ENCODE measurements around the gene XYLT1. TPM values are rescaled to one million over a fixed set of nuclear protein-coding genes. Genes with fewer than 3 reads are reported as not detected.

The XYLT1 gene
- total RNA-seq, 1 donor from 2014 or later = 17.0 TPM

DNA sequence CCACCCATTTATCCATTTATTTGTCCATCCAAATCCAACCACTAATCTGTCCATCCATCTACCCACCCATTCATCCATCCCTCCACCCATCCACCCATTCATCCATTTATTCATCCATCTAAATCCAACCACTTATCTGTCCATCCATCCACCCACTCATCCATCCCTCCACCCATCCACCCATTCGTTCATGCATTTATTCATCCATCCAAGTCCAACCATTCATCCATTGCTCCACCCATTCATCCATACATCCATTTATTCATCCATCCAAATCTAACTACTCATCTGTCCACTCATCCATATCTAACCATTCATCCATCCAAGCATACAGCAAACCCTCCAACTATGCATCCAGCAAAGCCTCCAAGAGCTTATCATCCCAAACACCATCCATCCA is 267.3 kb downstream of the XYLT1 start:
- DNase-seq (ENCODE audit: low spot score) = no peak

DNA sequence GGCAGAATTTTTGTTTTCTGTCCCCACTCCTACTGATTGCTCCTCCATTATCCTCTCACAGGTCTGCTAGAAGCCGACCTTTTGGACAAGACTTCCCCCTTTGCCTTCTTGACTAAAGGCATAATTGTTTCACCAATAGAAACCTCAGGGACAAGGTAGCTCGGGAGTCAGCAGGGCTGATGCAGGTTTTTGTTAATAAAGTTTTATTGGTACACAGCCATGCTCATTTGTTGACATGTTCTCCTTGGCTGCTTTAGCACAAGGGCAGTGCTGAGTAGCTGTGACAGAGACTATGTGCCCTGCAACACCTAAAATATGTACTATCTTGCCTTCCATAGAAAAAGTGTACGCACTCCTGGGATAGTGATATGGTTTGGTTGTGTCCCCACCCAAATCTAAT is 271.6 kb downstream of the XYLT1 start:
- DNase-seq (ENCODE audit: low spot score) = no peak

DNA sequence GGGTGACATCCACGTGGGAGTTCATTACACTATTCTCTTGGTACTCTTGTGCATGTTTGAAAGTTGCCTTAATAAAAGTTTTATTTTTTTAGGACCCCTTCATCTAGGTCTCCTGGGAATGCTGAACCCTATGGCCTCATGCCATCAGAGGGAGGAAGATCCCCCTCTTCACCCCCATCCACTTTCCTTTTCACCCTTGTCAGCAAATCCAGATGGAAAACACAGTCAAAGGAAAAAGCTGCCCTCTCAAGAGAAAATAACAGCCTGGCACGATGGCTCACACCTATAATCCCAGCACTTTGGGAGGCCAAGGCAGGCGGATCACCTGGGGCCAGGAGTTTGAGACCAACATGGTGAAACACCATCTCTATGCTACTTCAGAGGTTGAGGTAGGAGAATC is 274.2 kb downstream of the XYLT1 start:
- no peak for DNase-seq (ENCODE audit: low spot score)

DNA sequence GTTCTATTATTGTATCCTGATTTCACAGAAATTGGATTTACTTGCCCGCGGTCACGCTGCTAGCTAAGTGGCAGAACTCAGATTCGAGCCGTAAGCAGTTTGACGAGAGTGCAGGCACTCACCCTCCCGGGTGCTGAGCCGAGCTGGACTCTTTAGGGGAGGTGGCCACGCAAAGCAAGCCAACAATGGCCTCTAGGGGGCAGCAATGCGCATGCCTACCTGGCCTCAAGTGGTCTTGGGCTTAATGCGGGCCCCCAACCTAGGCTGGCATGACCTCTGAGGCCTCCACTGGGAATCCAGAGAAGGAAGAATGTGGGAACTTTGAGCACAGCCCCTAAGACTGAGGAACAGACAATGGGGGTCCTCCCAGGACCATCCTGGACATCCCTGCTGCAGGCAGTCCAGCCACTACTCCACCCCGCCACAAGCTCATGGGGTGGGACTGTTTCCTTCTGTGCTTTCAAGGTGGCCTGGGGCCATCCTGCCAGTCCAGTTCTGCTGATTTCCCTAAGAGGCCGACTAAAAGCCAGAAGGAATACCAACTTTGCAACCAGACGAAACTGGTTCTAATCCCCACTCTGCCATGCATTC is 276.5 kb downstream of the XYLT1 start:
- no peak for DNase-seq (ENCODE audit: low spot score)

DNA sequence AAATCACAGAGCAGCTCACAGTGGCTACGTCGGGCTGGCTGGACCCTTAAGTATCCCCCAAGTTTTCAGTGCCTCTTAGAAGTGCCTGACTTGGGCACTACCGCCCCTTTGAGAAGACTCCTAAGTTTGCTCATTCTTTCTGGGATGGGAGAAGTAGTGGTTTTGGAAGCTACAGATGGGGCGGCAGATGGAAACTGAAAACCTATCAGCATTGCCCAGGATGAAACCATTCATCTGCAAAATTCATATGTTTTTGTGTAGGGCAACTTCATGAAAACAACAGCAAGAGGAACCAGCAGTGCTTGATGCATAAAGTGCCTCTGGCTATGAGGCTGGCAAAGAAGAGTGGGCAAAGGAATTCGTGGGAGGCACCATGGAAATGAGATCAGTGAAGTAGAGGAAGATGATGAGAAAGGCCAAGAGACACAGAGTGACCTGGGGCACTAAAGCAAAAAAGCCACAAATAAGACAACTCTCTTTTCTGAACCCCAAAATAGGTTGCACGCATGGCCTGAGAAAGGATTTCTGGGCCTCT is 277.1 kb downstream of the XYLT1 start:
- no peak for DNase-seq (ENCODE audit: low spot score)

DNA sequence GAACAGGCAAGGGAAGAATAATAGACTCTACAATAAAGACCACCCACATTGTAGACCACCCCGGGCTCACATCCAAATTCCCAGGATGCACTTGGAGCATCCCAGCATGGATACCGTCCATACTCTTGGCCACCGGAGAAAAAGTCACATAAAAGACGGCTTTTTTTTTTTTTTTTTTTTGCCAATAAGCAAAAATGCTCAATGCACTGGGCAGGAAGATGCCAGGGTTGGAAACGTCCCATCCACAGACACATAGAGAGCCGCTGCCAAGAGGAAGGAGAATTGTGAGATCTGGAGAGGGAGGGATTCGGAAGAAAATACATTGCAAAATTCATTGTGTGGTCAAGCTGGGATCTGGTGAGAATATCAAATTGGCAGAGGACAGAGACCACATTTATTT is 286.7 kb downstream of the XYLT1 start:
- DNase-seq (ENCODE audit: low spot score) = no peak

DNA sequence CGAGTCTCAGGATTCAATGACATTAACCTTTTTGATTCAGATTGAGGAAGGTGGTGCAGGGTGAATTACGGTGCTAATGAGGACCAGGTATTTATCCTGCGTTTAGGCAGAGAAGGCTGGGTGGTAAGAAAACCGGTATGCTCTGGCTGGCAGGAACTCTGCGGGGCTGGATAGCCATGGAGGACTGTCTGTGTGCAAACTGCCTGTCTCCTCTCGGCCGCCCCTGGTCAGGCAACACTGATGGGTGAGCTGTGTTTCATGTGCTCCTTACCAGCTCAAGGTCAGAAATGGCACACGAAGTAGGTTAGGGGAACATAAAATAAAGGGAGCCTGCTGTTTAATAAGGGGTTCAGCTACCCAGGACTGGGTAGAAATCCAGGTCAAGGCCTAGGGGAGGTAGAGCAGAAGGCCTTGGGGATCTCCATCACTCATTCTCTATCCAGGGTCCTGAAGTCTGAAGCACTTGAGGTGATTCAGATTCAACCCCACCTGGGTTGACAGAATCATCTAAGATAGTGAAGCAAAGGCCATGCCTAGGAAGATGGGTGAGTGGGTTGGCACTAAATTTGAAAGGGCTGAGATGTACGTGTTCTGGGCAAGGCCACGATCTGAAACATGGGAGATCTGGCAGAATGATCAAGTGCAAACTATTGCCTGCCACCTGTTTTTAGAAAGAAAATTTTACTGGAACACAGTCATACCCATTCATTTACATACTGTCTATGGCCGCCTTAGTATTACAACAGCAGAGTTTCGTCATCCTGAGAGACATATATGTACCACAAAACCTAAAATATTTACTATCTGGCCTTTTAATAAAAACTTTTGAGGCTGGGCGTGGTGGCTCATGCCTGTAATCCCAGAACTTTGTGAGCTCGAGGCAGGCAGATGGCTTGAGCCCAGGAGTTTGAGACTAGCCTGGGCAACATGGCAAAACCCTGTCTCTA is 292.5 kb downstream of the XYLT1 start:
- no peak for DNase-seq (ENCODE audit: low spot score)

DNA sequence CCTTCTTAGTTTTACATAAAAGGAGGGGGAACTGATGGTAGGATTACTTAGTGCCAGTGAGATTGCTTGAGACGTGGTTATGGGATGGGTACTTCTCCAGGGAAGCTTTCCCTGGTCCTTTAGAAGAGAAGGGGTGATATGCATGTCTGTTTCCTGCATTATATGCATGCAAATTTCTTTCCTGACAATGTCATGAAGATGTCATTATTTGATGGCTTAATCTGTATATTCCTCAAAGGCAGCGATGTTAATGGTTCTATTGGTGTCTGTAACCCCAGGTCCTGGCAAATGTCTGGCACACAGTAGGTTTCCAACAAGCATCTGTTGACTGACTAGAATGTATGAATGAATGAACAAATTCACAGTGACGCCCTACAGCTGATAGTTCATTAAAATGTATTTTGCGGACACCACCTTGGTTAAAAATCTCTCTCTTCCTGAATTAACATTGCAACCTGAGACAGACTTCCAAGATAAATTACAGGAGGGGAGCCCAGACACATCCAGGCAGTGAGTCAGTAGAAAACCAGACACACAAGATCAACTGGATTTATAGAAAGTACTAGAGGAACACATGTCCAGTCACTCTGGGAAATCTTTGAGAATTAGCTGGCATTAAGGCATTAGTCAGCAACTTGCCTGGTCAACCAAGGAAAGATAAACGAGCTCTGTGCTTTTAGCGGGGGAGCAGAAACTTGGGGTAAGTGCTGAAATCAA is 293.4 kb downstream of the XYLT1 start:
- no peak for DNase-seq (ENCODE audit: low spot score)

DNA sequence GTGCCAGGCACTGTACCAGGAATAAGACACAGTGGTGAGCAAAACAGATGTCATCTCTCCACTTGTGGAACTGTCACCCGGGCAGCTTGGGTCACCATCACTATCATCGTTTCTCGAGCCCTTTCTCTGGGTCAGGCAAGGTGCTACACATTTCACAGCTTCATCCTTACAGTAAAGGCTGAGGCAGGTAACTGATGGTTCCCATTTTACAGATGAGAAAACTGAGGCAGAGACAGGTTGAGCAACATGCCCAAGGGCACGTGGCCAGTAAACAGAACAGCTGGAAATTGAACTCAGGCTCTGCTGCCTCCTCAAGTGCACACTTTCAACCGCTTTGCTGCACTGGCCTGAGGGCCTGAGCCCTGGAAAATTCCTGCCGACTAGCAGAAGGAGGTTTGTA is 294.6 kb downstream of the XYLT1 start:
- no peak for DNase-seq (ENCODE audit: low spot score)

DNA sequence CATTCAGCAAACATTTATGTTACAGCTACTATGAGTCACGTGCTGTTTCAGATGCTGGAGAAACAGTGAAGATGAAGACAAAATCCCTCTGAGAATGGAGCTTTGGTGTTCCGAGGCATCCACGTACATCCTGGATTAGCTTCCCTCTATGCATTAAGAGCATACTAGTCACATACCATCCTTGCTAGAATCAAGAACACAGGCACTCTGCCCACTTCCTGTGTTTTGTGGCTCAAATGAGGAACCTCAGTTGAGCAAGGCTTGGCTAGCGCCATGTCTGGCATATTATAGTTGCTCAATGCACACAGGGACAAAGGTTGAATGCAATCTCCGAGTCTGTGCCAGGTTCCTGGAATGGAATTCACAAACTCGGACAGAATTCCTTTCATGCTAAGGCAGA is 297.5 kb downstream of the XYLT1 start:
- no peak for DNase-seq (ENCODE audit: low spot score)

DNA sequence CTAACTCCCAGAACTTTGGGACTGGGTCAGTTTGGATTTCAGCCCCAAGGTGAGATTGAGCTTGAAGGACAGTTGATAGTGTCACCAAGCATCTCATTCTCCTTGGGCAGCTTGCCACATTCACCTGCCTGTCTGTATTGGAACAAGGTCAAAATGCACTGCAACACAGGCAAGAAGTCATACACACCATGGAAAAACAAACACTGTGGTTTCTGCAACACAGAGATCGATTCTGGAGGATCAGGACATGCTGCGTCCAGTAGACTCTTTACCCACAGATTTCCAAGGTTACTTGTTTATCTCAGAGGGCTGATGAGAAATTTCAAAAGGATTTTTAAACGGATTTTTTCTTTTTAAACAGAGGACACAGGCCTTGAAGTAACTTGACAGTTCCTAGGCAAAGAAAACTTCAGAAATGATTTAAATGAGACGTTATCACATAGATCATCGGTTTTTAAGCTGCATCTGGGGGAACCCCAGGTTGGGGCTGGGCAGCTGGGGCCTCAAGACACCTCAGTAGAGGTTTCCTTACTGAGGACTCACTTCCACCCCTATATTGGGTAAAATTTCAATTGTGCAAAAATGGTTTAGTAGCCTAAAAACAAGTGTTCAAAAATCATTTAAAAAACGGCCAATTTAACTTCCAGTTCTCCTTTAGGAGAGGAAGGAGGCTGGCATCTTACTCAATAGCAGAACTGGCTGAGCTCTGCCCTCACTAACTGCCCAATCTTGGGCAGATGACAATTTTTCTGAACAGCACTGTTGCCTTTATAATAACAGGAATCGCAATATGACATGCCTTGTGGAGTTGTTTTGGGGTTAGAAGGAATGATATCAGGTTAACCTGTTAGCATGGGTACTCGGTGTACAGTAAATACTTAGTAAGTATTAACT is 299.3 kb downstream of the XYLT1 start:
- DNase-seq (ENCODE audit: low spot score) = no peak

DNA sequence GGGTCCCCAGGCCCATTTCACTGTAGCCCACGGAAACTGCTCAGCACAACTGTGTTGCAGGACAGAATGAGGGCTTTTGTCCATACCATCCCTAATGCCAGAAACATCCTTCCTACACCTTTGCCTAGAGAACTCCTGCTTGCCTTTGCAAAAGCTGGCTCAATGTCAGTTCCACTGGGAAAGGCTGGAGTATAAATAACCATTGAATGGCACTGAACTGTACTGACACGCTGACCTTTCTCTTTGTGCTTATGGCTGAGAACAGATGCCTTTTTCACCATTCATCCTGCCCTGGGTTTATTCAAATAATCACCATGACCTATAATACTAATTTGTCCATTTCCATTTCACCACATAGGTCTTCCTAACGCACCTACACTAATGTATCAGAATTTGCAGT is 300.3 kb downstream of the XYLT1 start:
- no peak for DNase-seq (ENCODE audit: low spot score)

DNA sequence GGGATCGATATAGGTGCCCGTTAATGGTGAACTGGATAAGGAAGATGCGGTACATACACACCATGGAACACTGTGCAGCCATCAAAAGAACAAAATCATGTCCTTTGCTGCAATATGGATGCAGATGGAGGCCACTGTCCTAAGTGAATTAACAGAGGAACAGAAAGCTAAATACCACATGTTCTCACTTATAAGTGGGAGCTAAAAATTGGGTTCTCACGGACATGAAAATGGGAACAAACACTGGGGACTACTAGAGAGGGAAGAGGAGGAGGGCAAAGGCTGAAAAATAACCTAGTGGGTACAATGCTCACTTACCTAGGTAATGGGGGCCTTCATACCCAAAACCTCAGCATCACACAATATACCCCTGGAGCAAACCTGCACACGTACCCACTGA is 302.6 kb downstream of the XYLT1 start:
- DNase-seq (ENCODE audit: low spot score) = no peak

DNA sequence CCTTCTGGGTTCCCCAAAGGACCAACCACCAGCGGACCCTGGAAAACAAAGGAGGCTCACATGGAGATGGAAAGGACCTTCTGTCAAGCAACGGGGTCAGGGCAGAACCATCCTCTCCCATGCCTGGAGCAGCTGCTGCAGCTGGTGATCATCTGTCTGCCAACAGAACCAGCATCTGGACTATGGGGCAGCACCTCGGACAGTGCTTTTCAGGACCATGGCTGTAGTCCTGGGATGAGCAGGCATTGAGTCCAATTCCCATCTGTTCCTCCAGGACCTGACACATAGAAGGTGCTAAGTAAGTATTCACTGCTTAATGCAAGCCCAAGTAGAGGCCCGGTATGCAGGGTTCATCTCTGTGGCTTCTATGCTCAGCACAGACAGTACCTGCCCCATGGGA is 304.7 kb downstream of the XYLT1 start:
- DNase-seq (ENCODE audit: low spot score) = no peak

DNA sequence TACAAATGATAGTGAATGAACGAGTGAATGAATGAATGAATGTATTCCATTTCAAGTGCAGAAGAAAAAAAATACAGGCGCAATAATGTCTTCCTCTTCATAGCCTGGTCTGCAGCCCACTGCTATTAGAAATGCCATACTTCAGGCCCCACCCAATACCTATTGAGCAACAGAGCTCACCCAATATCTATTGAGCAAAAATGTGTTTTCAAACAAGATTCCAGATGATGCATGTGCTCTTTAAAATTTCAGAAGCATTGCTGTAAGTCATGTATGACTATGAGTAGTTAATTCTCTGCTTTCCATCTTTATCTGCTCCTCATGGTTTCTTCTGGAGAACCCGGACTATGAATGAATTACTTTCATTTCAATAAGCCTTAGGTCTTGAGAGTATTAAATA is 308.2 kb downstream of the XYLT1 start:
- no peak for DNase-seq (ENCODE audit: low spot score)

DNA sequence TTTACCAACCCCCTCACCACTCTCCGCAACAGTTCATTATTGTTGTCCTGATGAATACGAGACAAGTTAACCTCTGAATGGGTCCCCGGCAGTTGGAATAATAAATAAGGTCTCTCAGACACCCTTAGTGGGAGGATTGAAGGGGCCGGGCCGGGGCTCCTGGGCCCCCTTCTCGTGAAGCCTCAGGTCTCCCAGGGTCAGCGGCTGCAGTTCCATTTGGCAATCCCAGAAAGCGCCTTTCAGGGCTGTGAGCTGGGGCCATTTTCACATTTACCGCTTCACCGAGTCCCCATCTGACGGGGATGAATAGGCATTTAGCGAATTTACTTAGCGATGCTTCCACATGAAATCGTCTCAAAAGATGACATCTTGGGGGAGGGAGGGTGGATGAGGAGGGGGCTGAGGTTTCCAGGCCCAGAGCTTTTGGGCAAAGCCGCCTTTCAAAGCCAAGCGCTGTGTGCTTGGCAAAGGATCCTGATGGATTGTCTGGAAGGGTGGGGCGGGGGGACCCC is 309.8 kb downstream of the XYLT1 start:
- no peak for DNase-seq (ENCODE audit: low spot score)

DNA sequence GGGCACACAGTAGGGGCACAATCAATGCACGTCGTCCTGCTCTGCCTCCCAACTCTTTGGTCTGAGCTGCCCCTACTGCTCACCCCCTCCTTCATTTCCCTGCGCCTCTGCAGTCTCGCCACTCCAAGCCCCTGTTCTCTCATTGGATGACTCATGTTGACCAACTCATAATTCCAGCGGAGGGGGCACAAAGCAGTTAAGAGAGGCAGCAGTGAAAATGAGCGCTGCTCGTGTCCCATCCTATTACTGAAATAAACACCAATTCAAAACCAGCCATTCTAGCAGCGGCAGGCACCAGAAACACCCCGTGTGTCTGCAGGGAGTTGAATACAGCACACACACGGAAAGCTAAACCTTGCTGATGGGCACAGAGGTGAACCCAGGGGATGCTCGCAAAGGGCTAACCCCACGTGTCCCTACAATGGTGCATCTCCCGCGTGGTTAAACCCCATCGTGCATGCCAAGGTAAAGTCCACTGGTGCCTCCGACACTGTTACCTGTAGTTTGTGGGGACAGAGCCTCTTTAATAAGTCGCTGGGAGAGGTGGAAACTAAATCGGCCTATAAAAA is 310.4 kb downstream of the XYLT1 start:
- DNase-seq (ENCODE audit: low spot score) = no peak

DNA sequence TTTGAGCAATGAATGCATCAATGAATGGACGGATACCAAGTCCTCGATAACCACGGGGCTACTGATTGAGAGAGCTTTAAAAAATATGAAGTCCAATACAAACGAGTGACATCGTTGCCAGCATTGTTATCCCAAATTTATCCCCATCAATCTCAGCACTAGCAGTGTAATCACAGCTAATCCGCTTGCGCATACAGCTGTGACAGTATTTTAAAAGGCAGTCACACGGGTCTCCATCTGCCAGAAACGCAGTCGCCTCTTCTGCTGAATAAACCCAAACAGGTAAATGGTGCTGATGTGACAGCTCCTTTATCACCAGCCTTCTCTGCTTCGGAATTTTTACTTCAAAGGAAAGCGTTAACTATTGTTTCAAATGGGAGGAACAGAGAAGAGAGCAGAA is 311.1 kb downstream of the XYLT1 start:
- no peak for DNase-seq (ENCODE audit: low spot score)

DNA sequence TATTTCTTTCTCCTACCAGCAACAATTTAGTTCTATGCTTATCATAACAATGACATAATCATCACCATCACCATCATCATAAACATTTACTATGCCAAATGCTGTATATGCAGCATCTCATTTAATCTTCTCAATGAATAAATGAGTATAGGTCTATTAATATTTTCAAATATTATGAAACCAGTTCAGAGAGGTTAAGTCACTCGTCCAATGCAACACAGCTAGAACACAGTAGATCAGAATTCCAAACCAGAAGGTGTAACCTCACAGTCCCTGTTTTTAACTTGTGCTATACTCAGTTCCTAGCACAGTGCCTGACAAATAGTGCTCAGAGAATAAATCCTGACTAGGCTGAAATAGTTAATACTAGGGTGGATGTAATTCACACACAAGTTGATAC is 314.8 kb downstream of the XYLT1 start:
- no peak for DNase-seq (ENCODE audit: low spot score)

DNA sequence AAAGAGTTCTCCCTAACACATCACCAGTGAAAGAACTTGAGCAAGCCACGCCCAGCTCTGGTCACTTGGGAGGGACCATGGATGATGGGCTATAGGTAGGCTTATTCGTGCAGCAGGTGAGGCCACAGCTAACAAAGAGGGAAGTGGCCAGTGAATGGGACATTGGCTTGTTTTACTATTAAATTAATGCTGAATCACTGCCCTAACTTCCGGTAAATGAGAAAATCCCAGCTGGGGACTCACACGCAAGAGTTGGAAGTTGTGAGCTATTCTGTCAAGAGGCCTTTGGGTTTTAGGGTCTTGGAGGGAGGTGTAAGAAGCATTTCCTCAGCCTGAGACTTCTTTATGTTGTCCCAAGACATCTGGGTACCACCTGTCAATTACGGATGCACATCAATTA is 315.3 kb downstream of the XYLT1 start:
- DNase-seq (ENCODE audit: low spot score) = no peak

DNA sequence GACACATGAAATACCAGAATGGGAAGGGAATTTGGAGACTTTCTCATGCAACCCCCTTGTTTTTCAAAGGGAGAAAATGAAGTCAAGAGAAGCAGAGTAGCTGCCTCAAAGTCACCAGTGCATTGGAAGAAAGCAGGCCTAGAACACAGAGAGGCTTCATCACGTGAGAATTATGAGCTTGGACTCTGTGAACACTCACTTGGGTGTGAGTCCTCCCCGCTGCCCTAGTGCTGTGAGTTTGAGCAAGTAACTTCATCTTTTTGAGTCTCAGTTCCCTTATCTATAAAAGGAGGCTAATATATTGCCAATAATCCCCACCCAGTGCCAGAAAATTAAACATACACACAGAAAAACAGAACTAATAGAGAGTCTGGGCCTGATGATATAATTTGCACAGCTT is 315.8 kb downstream of the XYLT1 start:
- no peak for DNase-seq (ENCODE audit: low spot score)

Measured in ureter (tissue), 1 donor.